K562 (cell line): Measurements from ENCODE around the gene LAMB2. TPM values are rescaled to one million over a fixed set of nuclear protein-coding genes. Genes with fewer than 3 reads are reported as not detected.

Experiments
- FOXM1 ChIP-seq, 2 experiments: fragments of 450-650 bp in 1 of 2; sonication (generic) in 1 of 2; formaldehyde crosslinking in 1 of 2; IDR thresholded peaks; 2 replicates each; pipeline versions ENCODE4 v1.6.1 to v1.9.0; 2017 to 2022; ENCODE audit warnings: low read depth in 2 of 2, mild to moderate bottlenecking in 2 of 2, missing genetic modification reagents in 1 of 2, moderate library complexity in 1 of 2
- L3MBTL2 ChIP-seq: fragments of 450-650 bp; IDR thresholded peaks from 2 replicates; pipeline ENCODE4 v1.6.1; 2016; ENCODE audit warnings: mild to moderate bottlenecking, moderate library complexity
- MYC ChIP-seq, 2 experiments: fragments of 250-450 bp in 1 of 2; sonication (Bioruptor Pico) in 1 of 2; IDR thresholded peaks; 2 replicates each; pipeline versions ENCODE4 v1.5.1 to v1.6.1; 2012 to 2021; ENCODE audit warnings: low read depth in 2 of 2, borderline replicate concordance in 1 of 2, improper control_type of control experiment in 1 of 2, low read length in 1 of 2, mild to moderate bottlenecking in 1 of 2, moderate library complexity in 1 of 2
- NRF1 ChIP-seq, 2 experiments: fragments of 450-650 bp; IDR thresholded peaks in 1 of 2; conservative IDR thresholded peaks in 1 of 2; 2 replicates each; pipeline ENCODE4 v1.6.1; 2014; ENCODE audit warnings: mild to moderate bottlenecking in 2 of 2
- PHF8 ChIP-seq: fragments of 200-600 bp; sonication (generic); IDR thresholded peaks from 2 replicates; pipeline ENCODE4 v1.6.1; 2012; ENCODE audit warnings: mixed run types, mild to moderate bottlenecking, inconsistent platforms, low read length, moderate library complexity, borderline replicate concordance
- TAF7 ChIP-seq: fragments of 450-650 bp; IDR thresholded peaks from 2 replicates; pipeline ENCODE4 v1.6.1; 2016; ENCODE audit warnings: missing genetic modification characterization, missing compliant biosample characterization
- TEAD2 ChIP-seq: fragments of 450-650 bp; IDR thresholded peaks from 2 replicates; pipeline ENCODE4 v1.6.1; 2016; ENCODE audit warnings: missing genetic modification characterization, control low read depth, missing compliant biosample characterization
- ZNF277 ChIP-seq: fragments of 250-450 bp; sonication (Bioruptor Pico); IDR thresholded peaks from 2 replicates; pipeline ENCODE4 v1.8.0; 2022; ENCODE audit warnings: inconsistent platforms, mild to moderate bottlenecking, moderate library complexity, borderline replicate concordance
- polyA plus RNA-seq, 8 experiments: library from polyadenylated mRNA; depleted of rRNA in 4 of 8; stranded (reverse) in 5 of 8; unstranded in 3 of 8; fragments of >200 nt; fragmentation: Nextera tagmentation in 2 of 8; fragmentation: Illumina TruSeq in 1 of 8; extraction: Ambion mirVana in 2 of 8; extraction: Trizol in 1 of 8; gene quantifications; 2 replicates each; pipeline versions ENCODE4 v1.2.1 to v1.2.3, GENCODE V29; 2011 to 2014; ENCODE audit warnings: inconsistent platforms in 1 of 8, missing spikeins in 1 of 8
- total RNA-seq, 7 experiments: library from RNA; depleted of rRNA in 6 of 7; stranded (reverse); fragments of >200 nt in 6 of 7; fragmentation: Illumina TruSeq in 2 of 7; extraction: Trizol in 2 of 7; gene quantifications; 2 replicates each; pipeline versions ENCODE4 v1.2.1 to v1.2.3, GENCODE V29; 2011 to 2021; ENCODE audit warnings: low replicate concordance in 1 of 7

Gene LAMB2
- total and polyA plus RNA-seq, 9 of the 15 experiments (the other 6 are each of a cell fraction or from before 2014, with no cell fraction given) = 1.4 to 26.0 (median 16.2) TPM

- TF ChIP-seq FOXM1 (IDR thresholded peaks at IDR 0.05; ENCODE audit: low read depth) = peak; percentile 40; the same call in 1 of the 2 replicates
- TF ChIP-seq FOXM1 (CRISPR knock-in tag; IDR thresholded peaks at IDR 0.05; ENCODE audit: low read depth) = no peak
- peak; percentile 36; the same call in 1 of the 2 replicates for TF ChIP-seq PHF8
- TF ChIP-seq L3MBTL2 = 0 out of 2 replicates have a peak, but pooled peaks have one; percentile 10
- TF ChIP-seq ZNF277 (CRISPR knock-in tag) = no peak
- peak; percentile 48 for TF ChIP-seq MYC (IDR thresholded peaks at IDR 0.05; ENCODE audit: low read depth, low read length)
- TF ChIP-seq MYC (CRISPR knock-in tag; IDR thresholded peaks at IDR 0.05; ENCODE audit: borderline replicate concordance, low read depth) = no peak
- TF ChIP-seq TEAD2 (tag) = peak; percentile 77
- peak; percentile 42; the same call in 1 of the 2 replicates for TF ChIP-seq TAF7
- peak; percentile 7 to 27; a peak in 2 of 4 replicates for TF ChIP-seq NRF1 (conservative IDR thresholded peaks at IDR 0.05 in 1 of 2, IDR thresholded peaks at IDR 0.05 in 1 of 2)
Measured at GRCh38 chr3:49133226-49133951, 539 bp upstream of the LAMB2 start (continued).
